B cell (primary cell): Measurements from ENCODE around the gene RIPK1. TPM values are rescaled to one million over a fixed set of nuclear protein-coding genes. Genes with fewer than 3 reads are reported as not detected.

ENCODE experiments used
- ATAC-seq: fragments of 200-7000 bp; cut with Tn5 transposase; one replicate; pipeline ENCODE4 v1.10.0; 2021; ENCODE audit warnings: low read depth, mild to moderate bottlenecking, moderate number of reproducible peaks, moderate library complexity
- CTCF ChIA-PET: fragments of 350-600 bp; sonication (Branson Sonifier 250); formaldehyde crosslinking; loops from one replicate; lab custom pipeline; 2021; ENCODE audit warnings: antibody characterized with exemption, inconsistent platforms; lab: Charles Lee
- POLR2A ChIA-PET: fragments of 350-600 bp; sonication (Branson Sonifier 250); formaldehyde crosslinking; loops from one replicate; lab custom pipeline; 2021; ENCODE audit warnings: antibody characterized with exemption; lab: Charles Lee
- DNase-seq: peaks from one replicate; pipeline ENCODE4 v3.0.0; 2013
- H2AFZ ChIP-seq: 2 replicates; pipeline ENCODE4 v1.6.1; 2012; ENCODE audit warnings: mild to moderate bottlenecking, low read depth, low read length; ENCODE audit not compliant: insufficient read depth, poor library complexity, severe bottlenecking
- H3K27ac ChIP-seq, 2 donors: 1 replicate in 1 of 2; 2 replicates in 1 of 2; pipeline ENCODE4 v1.5.1; 2012 to 2013; ENCODE audit warnings: low read length in 2 of 2, mild to moderate bottlenecking in 2 of 2, moderate library complexity in 1 of 2
- H3K27me3 ChIP-seq, 4 experiments: fragments of 200-600 bp in 1 of 4; sonication (generic) in 1 of 4; replicated peaks in 1 of 4; 1 replicate in 2 of 4; 2 replicates in 2 of 4; pipeline versions ENCODE4 v1.6.1 to v1.7.0; 2013 to 2016; ENCODE audit warnings: low read length in 3 of 4, mild to moderate bottlenecking in 2 of 4, mixed read lengths in 1 of 4, moderate library complexity in 1 of 4; ENCODE audit not compliant: insufficient read depth in 4 of 4, control insufficient read depth in 3 of 4; ENCODE audit errors: control extremely low read depth in 1 of 4
- H3K36me3 ChIP-seq, 2 experiments: replicated peaks in 1 of 2; 1 replicate in 1 of 2; 2 replicates in 1 of 2; pipeline versions ENCODE4 v1.6.1 to v1.7.1; 2013; ENCODE audit warnings: low read length in 1 of 2; ENCODE audit not compliant: insufficient read depth in 2 of 2, control insufficient read depth in 1 of 2; ENCODE audit errors: control extremely low read depth in 1 of 2, extremely low read depth in 1 of 2
- H3K4me1 ChIP-seq, 2 donors: fragments of 200-600 bp in 1 of 2; sonication (generic) in 1 of 2; 1 replicate in 1 of 2; 2 replicates in 1 of 2; pipeline versions ENCODE4 v1.5.1 to v1.6.1; 2013 to 2017; ENCODE audit warnings: low read length in 2 of 2; ENCODE audit not compliant: control insufficient read depth in 2 of 2, insufficient read depth in 2 of 2
- H3K4me2 ChIP-seq: replicated peaks from 2 replicates; pipeline ENCODE3; 2012; ENCODE audit warnings: mild to moderate bottlenecking, low read depth, low read length; ENCODE audit not compliant: poor library complexity, severe bottlenecking
- H3K4me3 ChIP-seq, 5 experiments: fragments of 200-600 bp in 1 of 5; sonication (generic) in 1 of 5; 1 replicate in 3 of 5; 2 replicates in 2 of 5; pipeline versions ENCODE4 v1.5.1 to v1.7.0; 2011 to 2016; ENCODE audit warnings: low read length in 4 of 5, mild to moderate bottlenecking in 4 of 5, low read depth in 2 of 5, control low read depth in 1 of 5, moderate library complexity in 1 of 5; ENCODE audit not compliant: insufficient read depth in 1 of 5; ENCODE audit errors: control extremely low read depth in 1 of 5, extremely low read depth in 1 of 5
- H3K79me2 ChIP-seq: fragments of 200-600 bp; sonication (generic); one replicate; pipeline ENCODE4 v1.6.0; 2016; ENCODE audit warnings: low read length; ENCODE audit not compliant: control insufficient read depth, insufficient read depth
- H3K9ac ChIP-seq: fragments of 200-600 bp; sonication (generic); 2 replicates; pipeline ENCODE4 v1.6.1; 2017; ENCODE audit warnings: mild to moderate bottlenecking, low read length, moderate library complexity
- H3K9me3 ChIP-seq, 3 donors: one replicate each; pipeline versions ENCODE4 v1.6.1 to v1.7.1; 2013; ENCODE audit warnings: low read length in 2 of 3; ENCODE audit not compliant: control insufficient read depth in 2 of 3, insufficient read depth in 1 of 3; ENCODE audit errors: control extremely low read depth in 1 of 3
- H4K20me1 ChIP-seq: 2 replicates; pipeline ENCODE4 v1.6.0; 2012; ENCODE audit warnings: mild to moderate bottlenecking, low read length; ENCODE audit not compliant: insufficient read depth, control insufficient read depth, poor library complexity, severe bottlenecking
- H3K27ac Mint-ChIP-seq: one replicate; pipeline ENCODE4 v1.8.0; 2021; ENCODE audit warnings: mixed read lengths
- H3K27me3 Mint-ChIP-seq: one replicate; pipeline ENCODE4 v1.8.0; 2021; ENCODE audit warnings: mixed read lengths
- H3K4me1 Mint-ChIP-seq: one replicate; pipeline ENCODE4 v1.8.0; 2021; ENCODE audit warnings: mixed read lengths
- H3K4me3 Mint-ChIP-seq: one replicate; pipeline ENCODE4 v1.8.0; 2021; ENCODE audit warnings: mixed read lengths
- H3K9me3 Mint-ChIP-seq: one replicate; pipeline ENCODE4 v1.8.0; 2022; ENCODE audit warnings: mixed read lengths; ENCODE audit not compliant: insufficient read depth
- EZH2 ChIP-seq: IDR thresholded peaks from 2 replicates; pipeline ENCODE4 v1.6.1; 2012; ENCODE audit warnings: borderline replicate concordance, low read depth, mild to moderate bottlenecking, moderate library complexity, low read length; ENCODE audit not compliant: insufficient read depth, poor library complexity, severe bottlenecking
- WGBS: methylation state at CpG from one replicate; pipeline ENCODE4 v1.1.5; 2013; ENCODE audit warnings: missing lambda C conversion rate; ENCODE audit not compliant: insufficient coverage; 5-methylcytosine and 5-hydroxymethylcytosine counted together
- intact Hi-C: fragments of 100-400 bp; cut with micrococcal nuclease; formaldehyde crosslinking; loops from one replicate; pipeline ENCODE4 v1.10.0; 2022
- polyA plus RNA-seq: library from polyadenylated mRNA; depleted of rRNA; stranded (reverse); fragments of >200 nt; gene quantifications from 2 replicates; pipeline ENCODE4 v1.2.3, GENCODE V29; 2012
- total RNA-seq, 2 donors: library from RNA; stranded (reverse); fragments of 120-200 nt in 1 of 2; gene quantifications; 1 replicate in 1 of 2; 2 replicates in 1 of 2; pipeline versions ENCODE4 v1.2.3 to v1.2.4, GENCODE V29; 2013 to 2022
- TF ChIP-seq, protein P1 (sequence below): fragments of 200-600 bp; IDR thresholded peaks from one replicate; pipeline ENCODE4 v1.8.0; 2022; ENCODE audit warnings: antibody characterized with exemption, mild to moderate bottlenecking

RIPK1 gene
- total and polyA plus RNA-seq, 2 donors (not counting 1 experiment from before 2014, with no cell fraction given) = 7.3 to 26.2 TPM

- no peaks in the 10 kb centered on the region for H3K9me3 Mint-ChIP-seq
Observed at GRCh38 chr6:3131695-3132094, 63.4 kb downstream of the RIPK1 start.

GRCh38 chr6:3133515-3133914, 65.2 kb downstream of the RIPK1 start:
- H3K9me3 Mint-ChIP-seq = no peaks in the 10 kb centered on the region
- no peak for ATAC-seq
- no peak overlapping the region for H3K9ac ChIP-seq

More at GRCh38 chr6:3131695-3132094, 63.4 kb downstream of the RIPK1 start:
- peaks cover 3 to 10% of the 10 kb centered on the region in 2 experiments for H3K36me3 ChIP-seq
- no peak overlapping the region for H3K4me2 ChIP-seq
- Mint-ChIP-seq H3K4me1 (no peaks in the 10 kb centered on the region), H3K4me3 (no peak overlapping the region), H3K27ac (no peak overlapping the region), H3K27me3 (no peaks in the 10 kb centered on the region)
- H3K9me3 ChIP-seq = no peaks in the 10 kb centered on the region
- POLR2A ChIA-PET = no interaction called here
- no peak overlapping the region for H3K4me3 ChIP-seq
- CTCF ChIA-PET = no interaction called here
- 97% methylated on average over 15 of the region's 15 CpGs for WGBS
- no peak for TF ChIP-seq EZH2
- TF ChIP-seq, protein P1, sequence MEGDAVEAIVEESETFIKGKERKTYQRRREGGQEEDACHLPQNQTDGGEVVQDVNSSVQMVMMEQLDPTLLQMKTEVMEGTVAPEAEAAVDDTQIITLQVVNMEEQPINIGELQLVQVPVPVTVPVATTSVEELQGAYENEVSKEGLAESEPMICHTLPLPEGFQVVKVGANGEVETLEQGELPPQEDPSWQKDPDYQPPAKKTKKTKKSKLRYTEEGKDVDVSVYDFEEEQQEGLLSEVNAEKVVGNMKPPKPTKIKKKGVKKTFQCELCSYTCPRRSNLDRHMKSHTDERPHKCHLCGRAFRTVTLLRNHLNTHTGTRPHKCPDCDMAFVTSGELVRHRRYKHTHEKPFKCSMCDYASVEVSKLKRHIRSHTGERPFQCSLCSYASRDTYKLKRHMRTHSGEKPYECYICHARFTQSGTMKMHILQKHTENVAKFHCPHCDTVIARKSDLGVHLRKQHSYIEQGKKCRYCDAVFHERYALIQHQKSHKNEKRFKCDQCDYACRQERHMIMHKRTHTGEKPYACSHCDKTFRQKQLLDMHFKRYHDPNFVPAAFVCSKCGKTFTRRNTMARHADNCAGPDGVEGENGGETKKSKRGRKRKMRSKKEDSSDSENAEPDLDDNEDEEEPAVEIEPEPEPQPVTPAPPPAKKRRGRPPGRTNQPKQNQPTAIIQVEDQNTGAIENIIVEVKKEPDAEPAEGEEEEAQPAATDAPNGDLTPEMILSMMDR = no peak
- intact Hi-C loops = no loop called here
- H2AFZ ChIP-seq = no peak overlapping the region
- no peaks in the 10 kb centered on the region for H3K79me2 ChIP-seq
- no peak overlapping the region for H3K9ac ChIP-seq
- H3K4me1 ChIP-seq = peaks cover 0 to under 1% of the 10 kb centered on the region in 2 donors
- H3K27ac ChIP-seq = no peak overlapping the region
- no peaks in the 10 kb centered on the region for H4K20me1 ChIP-seq
- ATAC-seq (no peak), DNase-seq (no peak)
- no peaks in the 10 kb centered on the region for H3K27me3 ChIP-seq

More at GRCh38 chr6:3133515-3133914, 65.2 kb downstream of the RIPK1 start:
- H3K4me2 ChIP-seq = no peak overlapping the region
- H3K27me3 Mint-ChIP-seq = no peaks in the 10 kb centered on the region
- CTCF ChIA-PET = interaction anchor here (1.1 kb wide), 1 partner anchor 599 kb away, joined by 3 read pairs; no protein-coding TSS in a partner anchor
- H3K27me3 ChIP-seq = no peaks in the 10 kb centered on the region
- no peaks in the 10 kb centered on the region for H3K79me2 ChIP-seq
- TF ChIP-seq, protein P1 = no peak
- no peak for TF ChIP-seq EZH2
- DNase-seq = no peak
- no peak overlapping the region for H3K4me3 ChIP-seq
- no peak overlapping the region for H3K27ac ChIP-seq
- peaks cover 6 to 21% of the 10 kb centered on the region in 2 experiments for H3K36me3 ChIP-seq
- 98% methylated on average over 5 of the region's 9 CpGs for WGBS
- no peaks in the 10 kb centered on the region for H3K9me3 ChIP-seq
- intact Hi-C loops = no loop called here
- no peak overlapping the region for H2AFZ ChIP-seq
- no peaks in the 10 kb centered on the region for H3K4me1 ChIP-seq
- H3K27ac Mint-ChIP-seq = no peak overlapping the region
- H4K20me1 ChIP-seq = no peaks in the 10 kb centered on the region
- no peak overlapping the region for H3K4me3 Mint-ChIP-seq
- H3K4me1 Mint-ChIP-seq = peaks cover under 1% of the 10 kb centered on the region
- POLR2A ChIA-PET = no interaction called here
